ENCODE results near the gene PRRC2A. TPM values are rescaled to one million over a fixed set of nuclear protein-coding genes. Genes with fewer than 3 reads are reported as not detected.

PRRC2A gene
- total and polyA plus RNA-seq, 2 experiments from 2014 or later: 42.5 to 46.0 TPM

DNA sequence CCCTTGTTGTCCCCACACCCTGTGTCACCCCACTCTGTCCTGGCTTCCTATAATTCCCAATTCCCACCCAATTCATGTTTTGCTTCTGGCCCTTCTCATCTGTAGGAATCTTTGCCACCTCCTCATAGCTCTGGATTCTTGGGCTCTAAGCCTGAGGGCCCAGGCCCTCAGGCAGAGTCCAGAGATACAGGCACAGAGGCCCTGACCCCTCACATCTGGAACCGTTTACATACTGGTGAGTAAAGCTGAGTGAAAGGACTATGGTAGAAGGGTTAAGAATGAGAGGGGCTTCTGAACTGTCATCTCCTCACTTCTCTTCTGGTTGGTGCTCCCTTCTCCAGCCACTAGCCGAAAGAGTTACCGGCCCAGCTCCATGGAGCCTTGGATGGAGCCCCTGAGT, 13.6 kb downstream of the PRRC2A start:
- in situ Hi-C loops (cut with MboI): no loop called here
- Histone ChIP-seq H3K4me1 (ENCODE audit: insufficient read depth) (0 out of 2 replicates have a peak, but pooled peaks cover 3% of the 10 kb centered on the region), H3K36me3 (ENCODE audit: low read depth) (peaks cover 78% of the 10 kb centered on the region), H3K4me2 (ENCODE audit: unreplicated experiment) (no peak overlapping the region), H4K20me1 (ENCODE audit: insufficient read depth) (no peaks in the 10 kb centered on the region), H2AFZ (no peak overlapping the region), H3K9ac (peak overlapping the region; percentile 42), H3K27ac (peak overlapping the region; percentile 18; the same call in 1 of the 2 replicates), H3F3A (ENCODE audit: insufficient read depth) (peaks cover 77% of the 10 kb centered on the region), H3K9me3 (ENCODE audit: low read depth) (no peaks in the 10 kb centered on the region), H3K79me2 (ENCODE audit: insufficient read depth) (peaks cover 42% of the 10 kb centered on the region), H3K27me3 (replicated peaks; ENCODE audit: insufficient read depth) (no peaks in the 10 kb centered on the region), H3K9me2 (ENCODE audit: insufficient read depth) (no peaks in the 10 kb centered on the region), H3K4me3 (no peak overlapping the region)
- peak; percentile 37 for DNase-seq
- 80 to 89% methylated on average over 3 of the region's 3 CpGs for WGBS, 2 experiments (ENCODE audit: low coverage in 1 of 2, low lambda C conversion rate in 2 of 2, missing lambda C conversion rate in 2 of 2)
- TF ChIP-seq EZH2 (IDR thresholded peaks at IDR 0.05; ENCODE audit: insufficient read depth, poor library complexity, severe bottlenecking) (no peak), EZH2phosphoT487 (IDR thresholded peaks at IDR 0.05; ENCODE audit: insufficient read depth, low read depth) (no peak)

DNA sequence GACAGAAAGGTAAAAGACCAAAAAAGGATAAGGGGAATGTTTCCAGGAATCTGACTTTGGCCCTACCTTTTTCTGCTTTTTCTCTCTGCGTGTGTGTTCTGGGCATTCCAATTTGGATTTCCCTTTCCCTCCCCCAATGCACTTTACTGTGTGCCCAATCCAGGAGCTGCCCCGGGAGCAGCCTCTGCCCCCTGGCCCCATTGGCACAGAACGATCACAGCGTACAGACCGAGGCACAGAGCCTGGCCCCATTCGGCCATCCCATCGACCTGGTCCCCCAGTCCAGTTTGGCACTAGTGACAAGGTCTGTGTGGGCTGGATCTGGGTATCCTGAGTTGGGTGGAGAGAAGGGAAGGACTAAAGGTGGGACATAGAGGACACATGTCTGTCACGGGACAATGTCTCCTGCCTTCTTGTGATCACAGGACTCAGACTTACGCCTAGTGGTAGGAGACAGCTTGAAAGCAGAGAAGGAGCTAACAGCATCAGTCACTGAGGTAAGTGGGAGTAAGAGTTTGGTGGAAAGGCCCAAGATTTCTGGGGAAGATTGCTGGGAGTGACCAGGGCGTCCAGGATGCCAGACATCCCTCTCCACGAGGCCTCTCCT, 14.6 kb downstream of the PRRC2A start:
- Histone ChIP-seq H3K9me3 (ENCODE audit: low read depth) (no peaks in the 10 kb centered on the region), H3K4me3 (no peak overlapping the region), H3K9me2 (ENCODE audit: insufficient read depth) (no peaks in the 10 kb centered on the region), H3K36me3 (ENCODE audit: low read depth) (peaks cover 72% of the 10 kb centered on the region), H3F3A (ENCODE audit: insufficient read depth) (peaks cover 85% of the 10 kb centered on the region), H3K27ac (no peak overlapping the region), H3K9ac (no peak overlapping the region), H3K27me3 (replicated peaks; ENCODE audit: insufficient read depth) (no peaks in the 10 kb centered on the region), H4K20me1 (ENCODE audit: insufficient read depth) (no peaks in the 10 kb centered on the region), H3K4me1 (ENCODE audit: insufficient read depth) (peaks cover 10% of the 10 kb centered on the region), H2AFZ (no peak overlapping the region), H3K79me2 (ENCODE audit: insufficient read depth) (peaks cover 32% of the 10 kb centered on the region), H3K4me2 (ENCODE audit: unreplicated experiment) (no peak overlapping the region)
- in situ Hi-C loops (cut with MboI): no loop called here
- 81 to 83% methylated on average over 11 of the region's 11 CpGs for WGBS, 2 experiments (ENCODE audit: low coverage in 1 of 2, low lambda C conversion rate in 2 of 2, missing lambda C conversion rate in 2 of 2)
- TF ChIP-seq EZH2 (IDR thresholded peaks at IDR 0.05; ENCODE audit: insufficient read depth, poor library complexity, severe bottlenecking): no peak
- no peak for TF ChIP-seq EZH2phosphoT487 (IDR thresholded peaks at IDR 0.05; ENCODE audit: insufficient read depth, low read depth)
- DNase-seq: no peak

DNA sequence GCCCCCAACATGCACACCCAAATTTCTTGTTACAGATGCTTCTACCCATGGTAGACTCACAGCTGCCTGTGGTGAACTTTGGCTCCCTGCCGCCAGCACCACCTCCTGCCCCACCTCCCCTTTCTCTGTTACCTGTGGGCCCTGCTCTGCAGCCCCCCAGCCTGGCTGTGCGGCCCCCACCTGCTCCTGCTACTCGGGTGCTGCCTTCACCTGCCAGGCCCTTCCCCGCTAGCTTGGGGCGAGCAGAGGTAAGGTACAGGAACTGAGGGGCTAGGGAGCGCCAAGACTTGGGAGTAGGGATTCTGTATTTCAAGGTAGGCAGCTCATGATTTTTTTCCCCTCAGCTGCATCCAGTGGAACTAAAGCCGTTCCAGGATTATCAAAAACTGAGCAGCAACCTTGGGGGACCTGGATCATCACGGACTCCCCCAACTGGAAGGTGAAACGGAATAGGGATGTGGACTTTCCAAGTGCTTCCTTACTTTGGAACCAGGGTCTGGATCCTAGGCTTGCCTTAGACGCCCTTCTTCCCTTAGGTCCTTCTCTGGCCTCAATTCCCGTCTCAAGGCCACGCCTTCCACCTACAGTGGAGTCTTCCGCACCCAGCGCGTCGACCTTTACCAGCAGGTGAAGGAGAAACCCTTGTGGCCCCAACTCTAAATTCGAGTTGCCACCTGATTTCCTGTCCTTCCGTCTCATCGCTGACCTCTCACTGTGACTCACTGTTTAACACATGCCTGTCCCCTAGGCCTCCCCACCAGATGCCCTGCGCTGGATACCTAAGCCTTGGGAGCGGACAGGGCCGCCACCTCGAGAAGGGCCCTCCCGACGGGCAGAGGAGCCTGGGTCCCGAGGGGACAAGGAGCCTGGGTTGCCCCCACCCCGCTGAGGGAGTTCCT, 16.4 kb downstream of the PRRC2A start:
- WGBS, 2 experiments (ENCODE audit: low coverage in 1 of 2, low lambda C conversion rate in 2 of 2, missing lambda C conversion rate in 2 of 2): 77 to 80% methylated on average over 25 to 27 of the region's 27 CpGs
- H3K4me2 ChIP-seq (ENCODE audit: unreplicated experiment): no peak overlapping the region
- H3K79me2 ChIP-seq (ENCODE audit: insufficient read depth): peaks cover 15% of the 10 kb centered on the region
- no peak overlapping the region for H2AFZ ChIP-seq
- no peak for TF ChIP-seq EZH2phosphoT487 (IDR thresholded peaks at IDR 0.05; ENCODE audit: insufficient read depth, low read depth)
- TF ChIP-seq EZH2 (IDR thresholded peaks at IDR 0.05; ENCODE audit: insufficient read depth, poor library complexity, severe bottlenecking): no peak
- no peaks in the 10 kb centered on the region for H3K27me3 ChIP-seq (replicated peaks; ENCODE audit: insufficient read depth)
- H3K4me1 ChIP-seq (ENCODE audit: insufficient read depth): peaks cover 12% of the 10 kb centered on the region
- DNase-seq: peak; percentile 27
- H3K9ac ChIP-seq: no peak overlapping the region
- in situ Hi-C loops (cut with MboI): no loop called here
- no peaks in the 10 kb centered on the region for H3K9me3 ChIP-seq (ENCODE audit: low read depth)
- H3K9me2 ChIP-seq (ENCODE audit: insufficient read depth): no peaks in the 10 kb centered on the region
- no peak overlapping the region for H3K27ac ChIP-seq
- peaks cover 70% of the 10 kb centered on the region for H3K36me3 ChIP-seq (ENCODE audit: low read depth)
- no peak overlapping the region for H3K4me3 ChIP-seq
- H3F3A ChIP-seq (ENCODE audit: insufficient read depth): peaks cover 93% of the 10 kb centered on the region
- no peaks in the 10 kb centered on the region for H4K20me1 ChIP-seq (ENCODE audit: insufficient read depth)

DNA sequence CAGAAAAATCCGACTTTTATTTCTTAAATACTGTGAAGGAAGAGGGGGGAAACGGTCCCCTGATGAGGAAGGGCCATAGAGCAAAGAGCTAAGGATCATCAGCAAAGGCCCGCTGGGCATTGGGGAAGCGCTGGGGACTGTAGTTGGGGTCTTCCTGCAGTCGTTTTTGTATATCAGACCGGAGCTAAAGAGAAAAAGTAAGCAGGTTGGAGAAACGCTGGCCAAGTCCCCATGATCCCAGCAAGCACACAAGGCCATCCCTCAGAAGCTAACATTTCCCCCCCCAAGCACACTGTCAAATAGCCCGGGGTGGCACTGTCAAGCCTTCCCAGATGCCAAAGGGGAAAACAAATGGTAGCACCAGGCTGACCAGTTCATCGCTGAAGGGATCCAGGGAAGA, 18.5 kb downstream of the PRRC2A start:
- H4K20me1 ChIP-seq (ENCODE audit: insufficient read depth): no peaks in the 10 kb centered on the region

More for the DNA sequence above, 18.5 kb downstream of the PRRC2A start:
- Histone ChIP-seq H3F3A (ENCODE audit: insufficient read depth) (peaks cover 72% of the 10 kb centered on the region), H3K79me2 (ENCODE audit: insufficient read depth) (no peaks in the 10 kb centered on the region; the same call in none of the 2 replicates), H3K4me1 (ENCODE audit: insufficient read depth) (peaks cover 12% of the 10 kb centered on the region), H2AFZ (no peak overlapping the region), H3K27ac (peak overlapping the region; percentile 84), H3K36me3 (ENCODE audit: low read depth) (peaks cover 60% of the 10 kb centered on the region), H3K9me2 (ENCODE audit: insufficient read depth) (no peaks in the 10 kb centered on the region), H3K4me3 (no peak overlapping the region), H3K9me3 (ENCODE audit: low read depth) (no peaks in the 10 kb centered on the region), H3K4me2 (ENCODE audit: unreplicated experiment) (no peak overlapping the region), H3K27me3 (replicated peaks; ENCODE audit: insufficient read depth) (no peaks in the 10 kb centered on the region), H3K9ac (peak overlapping the region; percentile 46)
- DNase-seq: no peak
- TF ChIP-seq EZH2 (IDR thresholded peaks at IDR 0.05; ENCODE audit: insufficient read depth, poor library complexity, severe bottlenecking) (no peak), EZH2phosphoT487 (IDR thresholded peaks at IDR 0.05; ENCODE audit: insufficient read depth, low read depth) (no peak)
- in situ Hi-C loops (cut with MboI): no loop called here
- 79 to 85% methylated on average over 9 of the region's 9 CpGs for WGBS, 2 experiments (ENCODE audit: low coverage in 1 of 2, low lambda C conversion rate in 2 of 2, missing lambda C conversion rate in 2 of 2)
